HepG2 (cell line): ENCODE data around the gene KCNK18. TPM values are rescaled to one million over a fixed set of nuclear protein-coding genes. Genes with fewer than 3 reads are reported as not detected.

Source experiments
- BORCS8-MEF2B ChIP-seq: sonication (generic); formaldehyde crosslinking; IDR thresholded peaks from 2 replicates; pipeline ENCODE4 v1.8.0; 2022; ENCODE audit warnings: mild to moderate bottlenecking, missing genetic modification reagents
- CBX5 ChIP-seq: sonication (generic); formaldehyde crosslinking; IDR thresholded peaks from 2 replicates; pipeline ENCODE4 v1.4.0; 2020; ENCODE audit warnings: missing genetic modification reagents, borderline replicate concordance
- CHD4 ChIP-seq: fragments of 200-600 bp; sonication (generic); IDR thresholded peaks from 2 replicates; pipeline ENCODE4 v1.7.0; 2017; ENCODE audit warnings: mild to moderate bottlenecking, low read length, borderline replicate concordance
- CSRNP1 ChIP-seq: sonication (generic); formaldehyde crosslinking; IDR thresholded peaks from 2 replicates; pipeline ENCODE4 v1.8.1; 2023; ENCODE audit warnings: mild to moderate bottlenecking, missing genetic modification reagents
- GFI1 ChIP-seq: sonication (generic); formaldehyde crosslinking; IDR thresholded peaks from 2 replicates; pipeline ENCODE4 v1.5.0; 2020; ENCODE audit warnings: missing genetic modification reagents, mild to moderate bottlenecking, borderline replicate concordance
- HNRNPLL ChIP-seq: fragments of 200-400 bp; formaldehyde crosslinking; IDR thresholded peaks from 2 replicates; pipeline ENCODE4 v1.6.1; 2017; ENCODE audit warnings: mild to moderate bottlenecking, low read depth, low read length; ENCODE audit not compliant: poor library complexity, severe bottlenecking
- KLF12 ChIP-seq: sonication (generic); formaldehyde crosslinking; IDR thresholded peaks from 2 replicates; pipeline ENCODE4 v1.4.0; 2020; ENCODE audit warnings: missing genetic modification reagents, borderline replicate concordance
- MIER2 ChIP-seq: IDR thresholded peaks from 2 replicates; pipeline ENCODE4 v1.6.1; 2016; ENCODE audit warnings: missing biosample characterization, missing genetic modification reagents
- MTF1 ChIP-seq: sonication (generic); formaldehyde crosslinking; IDR thresholded peaks from 2 replicates; pipeline ENCODE4 v1.5.0; 2020; ENCODE audit warnings: missing genetic modification reagents
- RAD21 ChIP-seq: fragments of 450-650 bp; formaldehyde crosslinking; IDR thresholded peaks from 2 replicates; pipeline ENCODE4 v1.5.0; 2020; ENCODE audit warnings: mild to moderate bottlenecking
- RXRB ChIP-seq: IDR thresholded peaks from 2 replicates; pipeline ENCODE4 v1.6.1; 2016; ENCODE audit warnings: borderline replicate concordance, missing genetic modification reagents, missing compliant biosample characterization
- SOX6 ChIP-seq, 2 experiments: fragments of 450-650 bp in 1 of 2; sonication (generic) in 1 of 2; formaldehyde crosslinking in 1 of 2; IDR thresholded peaks; 2 replicates each; pipeline versions ENCODE4 v1.4.0 to v1.6.1; 2017 to 2020; ENCODE audit warnings: antibody characterized with exemption in 1 of 2, mild to moderate bottlenecking in 1 of 2, missing genetic modification reagents in 1 of 2
- TAF15 ChIP-seq: fragments of 200-400 bp; formaldehyde crosslinking; IDR thresholded peaks from one replicate; pipeline ENCODE4 v1.6.1; 2018; ENCODE audit warnings: mild to moderate bottlenecking, low read depth, low read length; ENCODE audit not compliant: poor library complexity, severe bottlenecking
- TBX2 ChIP-seq: sonication (generic); formaldehyde crosslinking; IDR thresholded peaks from 2 replicates; pipeline ENCODE4 v1.5.0; 2020; ENCODE audit warnings: missing genetic modification reagents, mild to moderate bottlenecking, borderline replicate concordance
- ZFP91 ChIP-seq: sonication (generic); formaldehyde crosslinking; IDR thresholded peaks from 2 replicates; pipeline ENCODE4 v1.9.0; 2022; ENCODE audit warnings: missing genetic modification reagents, mild to moderate bottlenecking, borderline replicate concordance
- ZGPAT ChIP-seq: IDR thresholded peaks from 2 replicates; pipeline ENCODE4 v1.6.1; 2016; ENCODE audit warnings: mild to moderate bottlenecking
- ZMYM4 ChIP-seq: sonication (generic); formaldehyde crosslinking; IDR thresholded peaks from 2 replicates; pipeline ENCODE4 v1.8.1; 2023; ENCODE audit warnings: mild to moderate bottlenecking, missing genetic modification reagents
- ZNF350 ChIP-seq: sonication (generic); formaldehyde crosslinking; IDR thresholded peaks from 2 replicates; pipeline ENCODE4 v1.4.0; 2020; ENCODE audit warnings: mild to moderate bottlenecking, low read depth, missing genetic modification reagents, borderline replicate concordance
- ZNF513 ChIP-seq: sonication (generic); formaldehyde crosslinking; conservative IDR thresholded peaks from 2 replicates; pipeline ENCODE4 v1.5.0; 2020; ENCODE audit warnings: missing genetic modification reagents
- polyA plus RNA-seq, 8 experiments: library from polyadenylated mRNA; depleted of rRNA in 3 of 8; stranded (reverse) in 7 of 8; unstranded in 1 of 8; fragments of >200 nt; fragmentation: Illumina TruSeq in 4 of 8; extraction: Trizol in 4 of 8; gene quantifications; 2 replicates each; pipeline versions ENCODE4 v1.2.1 to v1.2.3, GENCODE V29; 2011 to 2016; ENCODE audit warnings: low read depth in 4 of 8, missing spikeins in 1 of 8, mixed read lengths in 1 of 8; ENCODE audit not compliant: insufficient read depth in 1 of 8
- total RNA-seq, 5 experiments: library from RNA; depleted of rRNA; stranded (reverse); fragments of >200 nt; fragmentation: Illumina TruSeq; extraction: Trizol; gene quantifications; 2 replicates each; pipeline ENCODE4 v1.2.3, GENCODE V29; 2016; ENCODE audit warnings: low read depth in 1 of 5

KCNK18 gene
- total and polyA plus RNA-seq, 2 of the 13 experiments (the other 11 are each of a cell fraction or from before 2014, with no cell fraction given): not detected

GRCh38 chr10:117167789-117168674 lies 29.3 kb upstream of the KCNK18 start (continued):
- TF ChIP-seq HNRNPLL: peak; percentile 40
- TF ChIP-seq MIER2 (CRISPR knock-in tag): no peak
- TF ChIP-seq CBX5: peak; percentile 75
- no peak for TF ChIP-seq GFI1 (CRISPR knock-in tag)
- peak; percentile 40; the same call in 1 of the 2 replicates for TF ChIP-seq BORCS8-MEF2B (CRISPR knock-in tag)
- TF ChIP-seq KLF12 (CRISPR knock-in tag): peak; percentile 91
- peak; percentile 51 for TF ChIP-seq TBX2 (CRISPR knock-in tag)
- TF ChIP-seq ZNF513 (CRISPR knock-in tag): no peak
- no peak for TF ChIP-seq MTF1
- TF ChIP-seq TAF15: no peak
- TF ChIP-seq ZMYM4 (CRISPR knock-in tag): peak; percentile 22; the same call in 1 of the 2 replicates
- peak; percentile 65; the same call in 1 of the 2 replicates for TF ChIP-seq CSRNP1 (CRISPR knock-in tag)
- peak; percentile 77 for TF ChIP-seq RAD21 (CRISPR knock-in tag)
- 0 out of 2 replicates have a peak, but pooled peaks have one; percentile 22 for TF ChIP-seq ZNF350 (CRISPR knock-in tag)
- no peak for TF ChIP-seq RXRB (CRISPR knock-in tag)
- TF ChIP-seq SOX6 (IDR thresholded peaks at IDR 0.05): no peak
- TF ChIP-seq SOX6 (CRISPR knock-in tag; IDR thresholded peaks at IDR 0.05): peak; percentile 21; the same call in 1 of the 2 replicates
- peak; percentile 48; the same call in 1 of the 2 replicates for TF ChIP-seq ZFP91 (CRISPR knock-in tag)
- TF ChIP-seq CHD4: no peak
- TF ChIP-seq ZGPAT (CRISPR knock-in tag): peak; percentile 22; the same call in 1 of the 2 replicates
